Fibroblast of the aortic adventitia (primary cell): ENCODE measurements around the gene C2CD2. TPM values are rescaled to one million over a fixed set of nuclear protein-coding genes. Genes with fewer than 3 reads are reported as not detected.
A peak's percentile ranks its signal among the peaks of the same experiment; 100 is the strongest.

Source experiments
- DNase-seq: peaks from one replicate; pipeline ENCODE4 v3.0.0-alpha.2; 2010; ENCODE audit warnings: low read depth
- H3K4me3 ChIP-seq: 2 replicates; pipeline ENCODE4 v1.5.1; 2011; ENCODE audit warnings: low read depth, mild to moderate bottlenecking, control low read depth, low read length, moderate library complexity
- total RNA-seq: library from RNA; depleted of rRNA; stranded (reverse); fragments of >200 nt; gene quantifications from 2 replicates; pipeline ENCODE4 v1.2.3, GENCODE V29; 2012; ENCODE audit warnings: low replicate concordance
- TF ChIP-seq, protein P1 (sequence below): IDR thresholded peaks from 2 replicates; pipeline ENCODE4 v1.5.1; 2011; ENCODE audit warnings: mild to moderate bottlenecking, low read length, control low read depth, inconsistent platforms; ENCODE audit not compliant: insufficient read depth

Gene C2CD2
- total RNA-seq, 1 donor = 20.2 TPM

DNA sequence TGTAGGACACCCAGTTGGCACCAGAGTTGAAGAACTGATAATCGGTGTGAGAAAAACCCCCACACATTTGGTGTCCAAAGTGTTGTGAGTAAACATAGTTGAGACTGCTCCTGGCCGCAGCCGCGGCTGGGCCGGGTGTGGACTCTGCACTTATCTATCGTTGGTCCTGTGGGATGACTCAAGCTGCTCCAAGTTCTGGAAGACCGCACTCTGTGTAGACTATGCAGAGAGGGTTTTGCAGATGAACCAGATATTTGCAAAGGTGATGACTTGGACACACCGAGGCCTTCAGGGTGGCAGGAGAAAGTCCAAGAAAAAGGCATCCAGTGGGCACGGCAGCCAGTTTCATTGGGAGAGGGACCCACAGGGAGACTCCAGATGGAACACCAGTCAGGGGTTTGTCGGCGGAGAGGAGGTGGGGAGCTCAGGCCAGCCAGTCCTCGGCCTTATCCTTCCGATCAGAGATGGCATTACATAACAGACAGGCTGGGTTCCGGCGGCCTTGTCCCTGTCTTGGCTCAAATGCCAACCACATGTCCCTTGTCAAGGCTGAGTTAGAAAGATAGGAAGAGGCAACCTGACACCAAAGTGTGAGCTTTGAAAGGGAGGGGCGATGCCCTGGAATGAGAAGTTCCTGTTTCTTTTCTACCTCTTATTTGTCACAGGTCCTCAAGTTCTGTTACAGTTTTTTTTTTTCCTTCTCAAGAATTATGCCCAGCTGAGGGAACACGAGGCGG lies 21.1 kb downstream of the C2CD2 start:
- H3K4me3 ChIP-seq = peak overlapping the region; percentile 14
- peak; percentile 28 for DNase-seq
- TF ChIP-seq, protein P1, sequence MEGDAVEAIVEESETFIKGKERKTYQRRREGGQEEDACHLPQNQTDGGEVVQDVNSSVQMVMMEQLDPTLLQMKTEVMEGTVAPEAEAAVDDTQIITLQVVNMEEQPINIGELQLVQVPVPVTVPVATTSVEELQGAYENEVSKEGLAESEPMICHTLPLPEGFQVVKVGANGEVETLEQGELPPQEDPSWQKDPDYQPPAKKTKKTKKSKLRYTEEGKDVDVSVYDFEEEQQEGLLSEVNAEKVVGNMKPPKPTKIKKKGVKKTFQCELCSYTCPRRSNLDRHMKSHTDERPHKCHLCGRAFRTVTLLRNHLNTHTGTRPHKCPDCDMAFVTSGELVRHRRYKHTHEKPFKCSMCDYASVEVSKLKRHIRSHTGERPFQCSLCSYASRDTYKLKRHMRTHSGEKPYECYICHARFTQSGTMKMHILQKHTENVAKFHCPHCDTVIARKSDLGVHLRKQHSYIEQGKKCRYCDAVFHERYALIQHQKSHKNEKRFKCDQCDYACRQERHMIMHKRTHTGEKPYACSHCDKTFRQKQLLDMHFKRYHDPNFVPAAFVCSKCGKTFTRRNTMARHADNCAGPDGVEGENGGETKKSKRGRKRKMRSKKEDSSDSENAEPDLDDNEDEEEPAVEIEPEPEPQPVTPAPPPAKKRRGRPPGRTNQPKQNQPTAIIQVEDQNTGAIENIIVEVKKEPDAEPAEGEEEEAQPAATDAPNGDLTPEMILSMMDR = no peak

DNA sequence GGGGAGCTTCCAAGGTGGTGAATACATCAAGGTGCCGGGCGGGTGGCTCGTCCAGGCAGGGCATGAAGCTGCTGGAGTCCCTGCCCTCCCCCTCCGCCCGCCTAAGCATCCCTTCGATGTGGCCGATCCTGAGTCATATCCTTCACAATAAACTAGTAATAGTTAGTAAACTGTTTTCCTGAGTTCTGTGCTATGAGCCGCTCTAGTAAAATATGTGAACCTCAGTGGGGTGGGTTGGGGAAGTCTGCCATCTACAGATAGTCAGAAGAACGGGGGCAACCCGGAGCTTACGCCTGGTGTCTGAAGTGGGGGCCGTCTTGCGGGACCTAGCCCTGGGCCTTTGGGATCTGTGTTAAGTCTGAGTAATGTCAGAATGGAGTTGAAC lies 21.6 kb downstream of the C2CD2 start:
- peak; percentile 89 for DNase-seq
- TF ChIP-seq, protein P1 = peak; percentile 32
- H3K4me3 ChIP-seq = peak overlapping the region; percentile 14

DNA sequence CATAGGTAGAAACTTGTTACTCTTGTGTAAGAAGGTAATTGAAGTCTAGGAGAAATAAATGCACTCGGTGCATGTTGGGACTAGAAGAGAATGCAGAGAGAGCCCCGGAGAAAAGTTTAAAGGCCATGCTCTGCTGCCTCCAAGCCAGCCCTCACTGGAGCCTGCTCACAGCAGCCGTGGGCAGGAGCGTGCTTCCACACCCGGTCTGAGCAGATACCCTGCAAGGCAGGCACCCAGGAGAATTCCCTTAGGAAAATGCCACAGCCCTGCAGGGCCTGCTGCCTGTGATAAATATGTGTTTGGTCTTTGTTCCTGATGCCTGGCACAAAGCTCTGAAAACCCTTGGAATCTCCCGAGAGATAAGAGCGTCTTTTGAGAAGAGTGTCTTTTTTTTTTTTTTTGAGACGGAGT lies 22.8 kb downstream of the C2CD2 start:
- DNase-seq = peak; percentile 46
- no peak overlapping the region for H3K4me3 ChIP-seq
- TF ChIP-seq, protein P1 = no peak

DNA sequence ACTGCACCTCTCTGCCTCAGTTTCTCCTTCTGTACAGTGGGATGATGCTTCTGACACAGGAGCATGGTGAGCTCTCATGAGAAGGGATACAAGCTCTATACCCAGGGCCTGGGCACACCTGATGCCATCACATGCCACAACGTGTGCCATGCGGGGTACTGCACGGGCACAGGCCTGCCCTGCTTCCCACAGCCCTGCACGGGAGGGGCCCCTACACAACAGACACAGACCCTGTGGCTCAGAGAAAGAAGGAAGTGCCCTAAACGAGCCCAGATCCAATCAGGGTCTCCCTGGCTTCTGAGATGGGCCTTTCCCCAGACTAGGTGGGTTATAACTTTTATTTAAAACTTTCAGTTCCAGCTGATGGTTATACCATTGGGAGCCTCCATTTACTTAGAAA lies 24.6 kb downstream of the C2CD2 start:
- no peak overlapping the region for H3K4me3 ChIP-seq
- DNase-seq = no peak
- TF ChIP-seq, protein P1 = no peak

DNA sequence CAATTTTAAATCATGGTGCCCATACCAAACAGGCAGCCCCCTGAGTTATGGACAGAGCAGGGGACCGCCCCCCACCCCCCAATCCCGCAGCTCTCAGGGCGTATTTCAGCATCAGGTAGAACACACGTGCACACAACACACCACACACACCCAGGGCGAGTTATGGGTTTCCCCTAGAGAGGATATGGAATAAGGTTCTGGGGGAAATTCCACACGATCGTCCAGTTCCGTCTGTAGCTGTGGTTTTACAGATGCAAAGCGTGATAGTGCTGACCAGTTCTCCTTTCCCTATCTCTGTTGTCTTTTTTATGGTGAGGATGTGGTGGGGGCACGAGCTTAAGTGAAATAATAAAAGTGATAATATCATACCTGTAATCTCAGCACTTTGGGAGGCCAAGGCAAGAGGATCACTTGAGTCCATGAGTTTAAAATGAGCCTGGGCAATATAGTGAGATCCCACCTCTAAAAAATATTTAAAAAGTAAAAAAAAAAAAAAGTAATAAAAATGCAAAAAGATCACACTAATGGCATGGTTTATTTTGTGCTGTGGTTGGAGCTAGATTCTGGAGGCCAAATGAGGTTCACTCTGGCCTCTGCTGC lies 25.1 kb downstream of the C2CD2 start:
- TF ChIP-seq, protein P1 = no peak
- no peak overlapping the region for H3K4me3 ChIP-seq
- no peak for DNase-seq

DNA sequence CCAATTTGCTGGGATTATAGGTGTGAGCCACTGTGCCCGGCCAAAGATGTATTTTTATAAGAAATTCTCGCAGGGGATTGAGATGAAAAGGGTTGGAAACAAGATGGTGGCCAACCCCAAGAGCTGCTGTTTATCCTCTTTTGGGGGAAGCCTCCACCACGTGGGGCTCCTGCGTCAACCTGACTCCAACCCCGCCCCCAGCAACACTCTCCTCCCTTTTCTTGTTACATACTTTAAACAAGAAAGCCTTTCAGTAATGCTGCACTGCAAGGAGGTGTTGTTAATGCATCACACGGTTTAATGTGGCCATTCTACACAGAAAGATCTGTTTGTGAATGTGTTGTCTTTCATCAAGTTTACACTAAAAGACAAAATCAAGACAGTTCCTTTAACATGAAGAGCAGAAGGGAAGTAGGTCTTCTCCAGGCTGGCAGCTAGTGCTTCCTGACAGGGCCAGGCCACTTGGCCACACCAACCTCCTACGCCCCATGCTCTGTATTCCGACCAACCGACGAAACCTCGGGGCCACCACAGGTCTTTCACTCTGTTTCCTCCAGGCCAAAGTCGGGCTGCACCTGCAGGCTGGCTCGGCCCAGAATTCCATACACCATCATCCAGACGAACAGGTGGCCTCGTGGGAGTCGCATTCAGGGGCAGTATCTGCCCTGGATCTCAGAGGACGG lies 25.9 kb downstream of the C2CD2 start:
- H3K4me3 ChIP-seq = no peak overlapping the region
- TF ChIP-seq, protein P1 = no peak
- DNase-seq = no peak
